Measurements from ENCODE around the gene HDAC11.
A peak's percentile ranks its signal among the peaks of the same experiment; 100 is the strongest.
"Not testable (repeated sequence)": the region's sequence is repeated elsewhere in the genome, so short reads cannot be mapped to it uniquely, and the experiment has no call there.

HDAC11 gene

DNA sequence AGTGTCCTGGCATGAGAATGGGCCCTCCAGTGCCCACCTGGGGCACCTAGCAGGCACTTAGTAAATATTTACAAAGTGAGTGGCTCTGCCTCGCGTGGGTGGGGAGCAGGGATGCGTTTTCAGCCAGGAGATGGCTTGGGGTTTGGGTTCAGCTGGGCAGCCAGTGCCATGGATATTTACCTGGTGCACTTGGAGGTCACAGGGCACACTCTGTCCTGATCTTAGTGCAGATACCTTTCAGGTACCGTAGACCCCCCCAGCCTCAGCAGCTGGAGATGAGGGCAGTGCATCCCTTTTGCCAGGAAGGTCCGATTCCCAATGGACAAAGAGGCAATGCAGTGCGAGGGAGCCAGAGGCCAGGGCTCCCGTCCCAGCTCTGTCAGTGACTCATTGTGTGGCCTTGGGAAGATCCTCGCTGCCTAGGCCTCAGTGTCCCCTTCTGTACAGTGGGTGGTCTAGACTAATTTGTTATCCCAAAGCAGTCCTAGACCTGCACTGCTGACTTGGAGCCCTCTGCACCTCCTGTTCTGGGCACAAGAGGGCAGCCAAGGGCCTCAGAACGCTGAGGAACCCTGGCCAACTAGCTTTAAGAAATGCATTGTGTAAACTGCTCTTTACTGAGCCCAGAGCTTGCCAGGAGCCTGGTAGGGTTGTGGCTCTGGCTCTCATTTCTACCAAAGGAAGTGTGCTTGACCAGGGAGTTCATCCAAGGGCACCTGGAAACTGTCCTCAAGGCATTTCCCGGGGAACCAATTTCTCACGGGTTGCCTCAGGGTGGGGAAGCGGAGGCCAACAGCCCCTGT lies 16.0 kb downstream of the HDAC11 start:
- peaks cover 34% of the 10 kb centered on the region for H3K4me1 ChIP-seq (ENCODE audit: low read length)
- no peaks in the 10 kb centered on the region; the same call in 1 of the 2 replicates for H4K20me1 ChIP-seq (ENCODE audit: insufficient read depth, low read length)
- H3K9me3 ChIP-seq (ENCODE audit: insufficient read depth, low read length): no peaks in the 10 kb centered on the region
- no peak for TF ChIP-seq EZH2phosphoT487 (IDR thresholded peaks at IDR 0.05; ENCODE audit: low read depth)
- TF ChIP-seq, protein P1, sequence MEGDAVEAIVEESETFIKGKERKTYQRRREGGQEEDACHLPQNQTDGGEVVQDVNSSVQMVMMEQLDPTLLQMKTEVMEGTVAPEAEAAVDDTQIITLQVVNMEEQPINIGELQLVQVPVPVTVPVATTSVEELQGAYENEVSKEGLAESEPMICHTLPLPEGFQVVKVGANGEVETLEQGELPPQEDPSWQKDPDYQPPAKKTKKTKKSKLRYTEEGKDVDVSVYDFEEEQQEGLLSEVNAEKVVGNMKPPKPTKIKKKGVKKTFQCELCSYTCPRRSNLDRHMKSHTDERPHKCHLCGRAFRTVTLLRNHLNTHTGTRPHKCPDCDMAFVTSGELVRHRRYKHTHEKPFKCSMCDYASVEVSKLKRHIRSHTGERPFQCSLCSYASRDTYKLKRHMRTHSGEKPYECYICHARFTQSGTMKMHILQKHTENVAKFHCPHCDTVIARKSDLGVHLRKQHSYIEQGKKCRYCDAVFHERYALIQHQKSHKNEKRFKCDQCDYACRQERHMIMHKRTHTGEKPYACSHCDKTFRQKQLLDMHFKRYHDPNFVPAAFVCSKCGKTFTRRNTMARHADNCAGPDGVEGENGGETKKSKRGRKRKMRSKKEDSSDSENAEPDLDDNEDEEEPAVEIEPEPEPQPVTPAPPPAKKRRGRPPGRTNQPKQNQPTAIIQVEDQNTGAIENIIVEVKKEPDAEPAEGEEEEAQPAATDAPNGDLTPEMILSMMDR (IDR thresholded peaks at IDR 0.05; ENCODE audit: low read depth, low read length): peak; percentile 97
- peak overlapping the region; percentile 41; the same call in 1 of the 2 replicates for H3K4me3 ChIP-seq (ENCODE audit: low read length)
- no peaks in the 10 kb centered on the region for H3K79me2 ChIP-seq (ENCODE audit: low read length)
- H3K27ac ChIP-seq (ENCODE audit: low read length): no peak overlapping the region
- H3K4me2 ChIP-seq (ENCODE audit: low read length): peak overlapping the region; percentile 47
- H3K9ac ChIP-seq (ENCODE audit: low read length): no peak overlapping the region
- H3K27me3 ChIP-seq (ENCODE audit: low read depth, low read length): peaks cover 25% of the 10 kb centered on the region
- H3K36me3 ChIP-seq (replicated peaks; ENCODE audit: low read depth, low read length): no peaks in the 10 kb centered on the region
- no peak overlapping the region for H2AFZ ChIP-seq (ENCODE audit: low read depth, low read length)

DNA sequence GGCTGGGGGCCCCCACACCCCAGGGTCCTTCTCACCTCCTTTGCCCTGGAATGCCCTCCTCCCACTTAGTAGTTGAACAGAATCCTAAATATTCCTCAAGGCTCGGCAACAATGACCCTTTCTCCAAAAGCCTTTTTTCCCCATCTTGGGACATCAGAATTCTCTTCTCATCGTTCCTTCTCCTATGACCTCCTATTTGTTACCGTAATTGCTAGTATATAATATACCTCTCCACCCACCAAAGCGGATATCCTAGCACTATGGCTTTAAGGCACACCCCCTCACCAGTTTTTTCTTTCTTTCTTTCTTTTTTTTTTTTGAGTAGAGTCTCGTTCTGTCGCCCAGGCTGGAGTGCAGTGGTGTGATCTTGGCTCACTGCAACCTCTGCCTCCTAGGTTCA lies 16.8 kb downstream of the HDAC11 start:
- Histone ChIP-seq H3K27ac (ENCODE audit: low read length) (no peak overlapping the region), H3K9ac (ENCODE audit: low read length) (no peak overlapping the region), H2AFZ (ENCODE audit: low read depth, low read length) (no peak overlapping the region), H3K9me3 (ENCODE audit: insufficient read depth, low read length) (no peaks in the 10 kb centered on the region), H3K4me2 (ENCODE audit: low read length) (peak overlapping the region; percentile 47), H3K4me1 (ENCODE audit: low read length) (peaks cover 34% of the 10 kb centered on the region), H3K27me3 (ENCODE audit: low read depth, low read length) (peaks cover 22% of the 10 kb centered on the region), H4K20me1 (ENCODE audit: insufficient read depth, low read length) (no peaks in the 10 kb centered on the region; the same call in 1 of the 2 replicates), H3K79me2 (ENCODE audit: low read length) (no peaks in the 10 kb centered on the region), H3K36me3 (replicated peaks; ENCODE audit: low read depth, low read length) (no peaks in the 10 kb centered on the region), H3K4me3 (ENCODE audit: low read length) (peak overlapping the region; percentile 41)
- no peak for TF ChIP-seq EZH2phosphoT487 (IDR thresholded peaks at IDR 0.05; ENCODE audit: low read depth)
- TF ChIP-seq, protein P1 (IDR thresholded peaks at IDR 0.05; ENCODE audit: low read depth, low read length): no peak

DNA sequence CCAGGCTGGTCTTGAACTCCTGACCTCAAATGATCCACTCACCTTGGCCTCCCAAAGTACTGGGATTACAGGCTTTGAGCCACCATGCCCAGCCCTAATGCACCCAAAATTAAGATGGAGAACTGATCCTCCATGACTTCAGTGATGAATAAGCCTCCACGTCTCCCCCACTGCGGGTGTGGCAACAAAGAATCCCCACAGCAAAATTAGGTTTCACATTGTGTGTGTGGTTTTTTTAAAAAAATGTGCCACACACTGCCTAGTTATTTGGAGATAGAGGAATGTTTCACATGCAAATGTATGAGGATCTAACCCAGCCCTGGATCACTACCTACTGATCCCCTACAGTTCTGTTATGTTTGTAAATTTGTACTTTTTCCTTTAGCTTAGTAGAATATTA lies 17.3 kb downstream of the HDAC11 start:
- TF ChIP-seq, protein P1 (IDR thresholded peaks at IDR 0.05; ENCODE audit: low read depth, low read length): no peak
- TF ChIP-seq EZH2phosphoT487 (IDR thresholded peaks at IDR 0.05; ENCODE audit: low read depth): peak; percentile 62; the same call in 1 of the 2 replicates
- Histone ChIP-seq H3K4me3 (ENCODE audit: low read length) (no peak overlapping the region), H3K9ac (ENCODE audit: low read length) (no peak overlapping the region), H3K27ac (ENCODE audit: low read length) (no peak overlapping the region), H2AFZ (ENCODE audit: low read depth, low read length) (no peak overlapping the region), H3K79me2 (ENCODE audit: low read length) (no peaks in the 10 kb centered on the region), H3K27me3 (ENCODE audit: low read depth, low read length) (0 out of 2 replicates have a peak, but pooled peaks cover 18% of the 10 kb centered on the region), H3K4me2 (ENCODE audit: low read length) (peak overlapping the region; percentile 47), H3K36me3 (replicated peaks; ENCODE audit: low read depth, low read length) (no peaks in the 10 kb centered on the region), H3K4me1 (ENCODE audit: low read length) (peaks cover 34% of the 10 kb centered on the region), H3K9me3 (ENCODE audit: insufficient read depth, low read length) (no peaks in the 10 kb centered on the region), H4K20me1 (ENCODE audit: insufficient read depth, low read length) (no peaks in the 10 kb centered on the region; the same call in 1 of the 2 replicates)

DNA sequence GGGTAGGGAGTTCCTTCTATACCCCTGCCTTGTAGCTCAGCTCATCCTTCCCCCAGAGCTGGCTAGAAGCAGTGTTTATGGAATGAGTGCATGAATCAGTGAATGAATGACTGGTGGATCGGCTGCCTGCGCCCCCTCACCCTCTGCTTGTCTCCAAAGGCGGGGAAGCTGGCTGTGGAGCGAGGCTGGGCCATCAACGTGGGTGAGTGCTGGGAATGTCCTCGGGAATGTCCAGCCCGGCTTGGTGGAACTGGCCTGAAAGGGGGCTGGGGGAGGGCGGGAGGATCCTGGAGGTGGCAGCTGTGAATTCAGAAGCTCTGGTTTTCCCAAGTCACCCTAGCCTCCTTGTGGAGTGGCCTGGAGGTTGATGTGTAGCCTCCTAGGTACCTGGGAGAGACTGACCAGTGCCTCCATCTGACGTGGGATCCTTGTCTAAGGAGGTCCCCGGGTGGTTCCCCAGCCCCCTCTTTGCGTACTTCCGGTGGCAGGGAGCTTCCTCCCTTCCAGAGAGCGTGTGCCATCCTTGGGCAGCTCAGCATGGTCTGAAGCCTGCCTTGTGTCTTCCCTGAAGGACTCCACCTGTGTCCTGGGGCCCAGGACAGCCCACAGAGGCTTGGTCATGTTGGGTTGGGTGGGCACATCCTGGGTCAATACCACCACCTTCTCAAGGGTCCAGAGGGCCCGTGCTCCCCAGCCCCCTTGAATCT lies 18.4 kb downstream of the HDAC11 start:
- no peaks in the 10 kb centered on the region for H3K79me2 ChIP-seq (ENCODE audit: low read length)
- H3K27me3 ChIP-seq (ENCODE audit: low read depth, low read length): 0 out of 2 replicates have a peak, but pooled peaks cover 15% of the 10 kb centered on the region
- no peak overlapping the region for H3K4me3 ChIP-seq (ENCODE audit: low read length)
- H3K9me3 ChIP-seq (ENCODE audit: insufficient read depth, low read length): no peaks in the 10 kb centered on the region
- H3K9ac ChIP-seq (ENCODE audit: low read length): no peak overlapping the region
- H4K20me1 ChIP-seq (ENCODE audit: insufficient read depth, low read length): no peaks in the 10 kb centered on the region; the same call in 1 of the 2 replicates
- H3K27ac ChIP-seq (ENCODE audit: low read length): no peak overlapping the region
- no peak overlapping the region for H2AFZ ChIP-seq (ENCODE audit: low read depth, low read length)
- H3K4me2 ChIP-seq (ENCODE audit: low read length): no peak overlapping the region
- TF ChIP-seq, protein P1 (IDR thresholded peaks at IDR 0.05; ENCODE audit: low read depth, low read length): no peak
- no peak for TF ChIP-seq EZH2phosphoT487 (IDR thresholded peaks at IDR 0.05; ENCODE audit: low read depth)
- no peaks in the 10 kb centered on the region for H3K36me3 ChIP-seq (replicated peaks; ENCODE audit: low read depth, low read length)
- H3K4me1 ChIP-seq (ENCODE audit: low read length): peaks cover 34% of the 10 kb centered on the region

DNA sequence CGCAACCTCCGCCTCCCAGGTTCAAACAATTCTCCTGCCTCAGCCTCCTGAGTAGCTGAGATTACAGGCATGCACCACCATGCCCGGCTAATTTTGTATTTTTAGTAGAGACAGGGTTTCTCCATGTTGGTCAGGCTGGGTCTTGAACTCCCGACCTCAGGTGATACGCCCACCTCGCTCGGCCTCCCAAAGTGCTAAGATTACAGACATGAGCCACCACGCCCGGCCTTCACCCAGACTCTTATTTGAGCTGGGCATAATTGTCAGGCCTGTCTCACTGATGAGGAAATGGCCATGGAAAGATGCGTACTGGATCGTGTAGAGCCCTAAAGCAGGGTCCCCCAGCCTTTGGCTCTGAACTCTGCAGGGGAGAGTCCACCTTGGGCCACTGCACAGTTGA lies 19.1 kb downstream of the HDAC11 start:
- not testable (repeated sequence) for H3K9me3 ChIP-seq (ENCODE audit: insufficient read depth, low read length); H4K20me1 ChIP-seq (ENCODE audit: insufficient read depth, low read length); H3K27ac ChIP-seq (ENCODE audit: low read length); H3K4me3 ChIP-seq (ENCODE audit: low read length); H3K79me2 ChIP-seq (ENCODE audit: low read length); H3K36me3 ChIP-seq (replicated peaks; ENCODE audit: low read depth, low read length); H3K4me2 ChIP-seq (ENCODE audit: low read length); H3K9ac ChIP-seq (ENCODE audit: low read length); H2AFZ ChIP-seq (ENCODE audit: low read depth, low read length)
- Histone ChIP-seq H3K4me1 (ENCODE audit: low read length) (peaks cover 34% of the 10 kb centered on the region), H3K27me3 (ENCODE audit: low read depth, low read length) (0 out of 2 replicates have a peak, but pooled peaks cover 17% of the 10 kb centered on the region)

All from OCI-LY3 (cell line).